Esophagus (tissue), 2 donors: ENCODE measurements around the gene PGR. TPM values are rescaled to one million over a fixed set of nuclear protein-coding genes. Genes with fewer than 3 reads are reported as not detected.
"Not testable (repeated sequence)": the region's sequence is repeated elsewhere in the genome, so short reads cannot be mapped to it uniquely, and the experiment has no call there.

Experiments used
- H3K27ac ChIP-seq, 2 donors: one replicate each; pipeline ENCODE4 v1.5.1; 2013; ENCODE audit warnings: low read depth in 2 of 2, mild to moderate bottlenecking in 2 of 2, inconsistent platforms in 1 of 2, low read length in 1 of 2, moderate library complexity in 1 of 2
- H3K27me3 ChIP-seq, 2 donors: one replicate each; pipeline ENCODE4 v1.6.1; 2013; ENCODE audit warnings: low read length in 2 of 2, control low read depth in 1 of 2, mild to moderate bottlenecking in 1 of 2; ENCODE audit not compliant: insufficient read depth in 2 of 2, control insufficient read depth in 1 of 2
- H3K36me3 ChIP-seq, 2 donors: one replicate each; pipeline ENCODE4 v1.6.1; 2013; ENCODE audit warnings: low read length in 1 of 2; ENCODE audit not compliant: control insufficient read depth in 2 of 2, insufficient read depth in 2 of 2
- H3K4me1 ChIP-seq, 2 donors: one replicate each; pipeline ENCODE4 v1.6.1; 2013; ENCODE audit warnings: low read length in 1 of 2; ENCODE audit not compliant: control insufficient read depth in 2 of 2, insufficient read depth in 2 of 2
- H3K4me3 ChIP-seq, 2 donors: one replicate each; pipeline ENCODE4 v1.5.1; 2013; ENCODE audit warnings: low read length in 2 of 2, mild to moderate bottlenecking in 2 of 2, low read depth in 1 of 2, moderate library complexity in 1 of 2
- H3K9me3 ChIP-seq, 2 donors: one replicate each; pipeline ENCODE4 v1.6.1; 2013; ENCODE audit warnings: mild to moderate bottlenecking in 2 of 2, low read depth in 1 of 2, low read length in 1 of 2, moderate library complexity in 1 of 2; ENCODE audit not compliant: control insufficient read depth in 2 of 2, insufficient read depth in 1 of 2
- WGBS, 2 donors: extraction: QIAGEN DNeasy Blood & Tissue Kit; methylation state at CpG; one replicate each; pipeline ENCODE4 v1.1.7; 2013; 5-methylcytosine and 5-hydroxymethylcytosine counted together
- polyA plus RNA-seq, 2 donors: library from polyadenylated mRNA; stranded (reverse); fragments of 200-250 nt; gene quantifications; one replicate each; pipeline ENCODE4 v1.2.3, GENCODE V29; 2013
- donor health status: healthy with polysubstance abuse.
- donor health status: Bipolar disorder and iron deficiency.

PGR gene
- polyA plus RNA-seq, 2 donors, result 0.04 to 0.12 TPM

DNA sequence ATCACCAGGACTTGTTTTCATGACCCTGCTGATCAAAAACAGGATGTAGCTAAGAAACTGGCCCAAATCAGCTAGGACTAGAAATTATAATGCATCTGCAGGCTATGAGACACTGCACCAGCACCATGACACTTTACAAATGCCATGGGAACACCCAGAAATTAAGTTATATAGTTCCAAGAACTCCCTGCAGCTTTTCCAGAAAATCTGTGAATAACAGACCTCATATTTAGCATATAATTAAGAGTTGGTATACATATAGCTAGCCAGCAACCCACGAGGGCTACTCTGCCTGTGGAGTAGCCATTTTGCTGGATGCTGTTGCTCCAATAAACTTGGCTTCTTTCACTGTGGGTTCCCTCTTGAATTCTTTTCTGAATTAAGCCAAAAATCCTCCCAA lies 101.0 kb downstream of the PGR start:
- Histone ChIP-seq H3K36me3 (no peaks in the 10 kb centered on the region), H3K27ac (no peak overlapping the region), H3K27me3 (no peaks in the 10 kb centered on the region), H3K4me3 (no peak overlapping the region), H3K4me1 (no peaks in the 10 kb centered on the region), H3K9me3 (no peaks in the 10 kb centered on the region)
- WGBS, 2 donors, result 40 to 51% methylated on average over 1 of the region's 1 CpG

DNA sequence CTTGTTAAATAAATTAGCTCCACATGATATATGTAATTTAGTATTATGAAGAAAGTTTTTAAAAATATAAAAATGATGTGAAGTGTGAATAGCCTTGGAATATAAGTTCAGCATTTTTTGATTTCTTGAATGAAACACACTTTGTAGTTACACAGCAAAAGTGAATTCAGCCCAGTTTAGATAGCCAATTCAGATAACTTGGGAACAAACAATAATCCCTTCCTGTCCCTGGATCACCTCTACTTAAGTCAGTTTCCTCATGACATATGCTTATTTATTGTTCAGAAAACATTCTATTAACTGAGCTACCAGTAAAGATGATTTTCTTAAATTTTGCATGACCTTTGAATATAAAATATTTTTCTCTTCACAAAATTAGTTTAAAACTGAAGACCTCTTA lies 107.4 kb downstream of the PGR start:
- no peaks in the 10 kb centered on the region for H3K9me3 ChIP-seq
- no peaks in the 10 kb centered on the region for H3K4me1 ChIP-seq
- H3K4me3 ChIP-seq, result no peak overlapping the region
- H3K27ac ChIP-seq, result no peak overlapping the region
- no peaks in the 10 kb centered on the region for H3K36me3 ChIP-seq
- H3K27me3 ChIP-seq, result no peaks in the 10 kb centered on the region

DNA sequence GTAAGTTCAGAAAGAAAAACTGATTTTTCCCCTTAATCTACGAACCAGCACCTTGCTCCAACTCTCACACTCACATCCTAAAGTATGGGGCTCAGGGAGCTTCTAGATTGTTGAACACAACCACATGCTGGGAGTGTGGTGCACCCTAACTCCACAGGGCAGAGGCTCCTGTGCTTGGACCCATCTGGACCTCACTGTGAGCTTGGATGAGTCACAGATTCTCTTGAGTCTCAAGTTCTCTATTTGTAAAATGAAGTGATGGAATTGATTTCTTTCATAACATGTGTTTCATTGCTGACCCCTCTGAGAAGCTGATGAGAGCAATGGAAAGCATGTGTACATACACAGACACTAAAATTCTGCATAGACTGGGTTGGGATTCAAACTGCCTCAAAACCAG lies 109.7 kb downstream of the PGR start:
- Histone ChIP-seq H3K27me3 (no peaks in the 10 kb centered on the region), H3K27ac (no peak overlapping the region), H3K9me3 (no peaks in the 10 kb centered on the region), H3K36me3 (no peaks in the 10 kb centered on the region), H3K4me1 (no peaks in the 10 kb centered on the region), H3K4me3 (no peak overlapping the region)
- WGBS, 2 donors, result 72 to 77% methylated on average over 1 of the region's 1 CpG

DNA sequence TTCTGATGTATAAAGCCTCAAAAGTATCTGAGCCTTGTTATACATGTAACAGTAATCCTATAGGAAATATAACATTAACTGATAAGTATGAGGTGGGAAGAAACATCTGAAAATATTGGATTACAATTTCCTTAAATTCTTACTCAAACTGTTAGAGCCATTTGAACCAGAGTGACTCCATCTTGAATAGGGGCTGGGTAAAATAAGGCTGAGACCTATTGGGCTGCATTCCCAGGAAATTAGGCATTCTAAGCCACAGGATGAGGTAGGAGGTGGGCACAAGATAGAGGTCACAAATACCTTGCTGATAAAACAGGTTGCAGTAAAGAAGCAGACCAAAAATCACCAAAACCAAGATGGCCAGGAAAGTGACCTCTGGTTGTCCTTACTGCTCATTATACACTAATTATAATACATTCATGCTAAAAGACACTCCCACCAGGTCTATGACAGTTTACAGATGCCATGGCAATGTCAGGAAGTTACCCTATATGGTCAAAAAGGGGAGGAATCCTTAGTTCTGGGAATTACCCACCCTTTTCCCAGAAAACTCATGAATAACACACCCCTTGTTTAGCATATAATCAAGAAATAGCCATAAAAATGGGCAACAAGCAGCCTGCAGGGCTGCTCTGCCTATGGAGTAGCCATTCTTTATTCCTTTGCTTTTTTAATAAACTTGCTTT lies 114.9 kb downstream of the PGR start:
- Histone ChIP-seq H3K27me3 (no peaks in the 10 kb centered on the region), H3K4me1 (no peaks in the 10 kb centered on the region), H3K36me3 (no peaks in the 10 kb centered on the region), H3K9me3 (no peaks in the 10 kb centered on the region), H3K4me3 (no peak overlapping the region), H3K27ac (no peak overlapping the region)

DNA sequence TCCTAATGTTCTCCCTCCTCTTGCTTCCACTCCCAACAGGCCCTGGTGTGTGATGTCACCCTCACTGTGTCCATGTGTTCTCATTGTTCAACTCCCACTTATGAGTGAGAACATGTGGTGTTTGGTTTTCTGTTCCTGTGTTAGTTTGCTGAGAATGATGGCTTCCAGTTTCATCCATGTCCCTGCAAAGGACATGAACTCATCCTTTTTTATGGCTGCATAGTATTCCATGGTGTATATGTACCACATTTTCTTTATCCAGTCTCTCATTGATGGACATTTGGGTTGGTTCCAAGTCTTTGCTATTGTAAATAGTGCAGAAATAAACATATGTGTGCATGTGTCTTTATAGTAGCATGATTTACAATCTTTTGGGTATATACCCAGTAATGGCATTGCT lies 115.9 kb downstream of the PGR start:
- not testable (repeated sequence) for H3K27me3 ChIP-seq, H3K36me3 ChIP-seq, H3K4me1 ChIP-seq, H3K9me3 ChIP-seq, H3K27ac ChIP-seq, H3K4me3 ChIP-seq

DNA sequence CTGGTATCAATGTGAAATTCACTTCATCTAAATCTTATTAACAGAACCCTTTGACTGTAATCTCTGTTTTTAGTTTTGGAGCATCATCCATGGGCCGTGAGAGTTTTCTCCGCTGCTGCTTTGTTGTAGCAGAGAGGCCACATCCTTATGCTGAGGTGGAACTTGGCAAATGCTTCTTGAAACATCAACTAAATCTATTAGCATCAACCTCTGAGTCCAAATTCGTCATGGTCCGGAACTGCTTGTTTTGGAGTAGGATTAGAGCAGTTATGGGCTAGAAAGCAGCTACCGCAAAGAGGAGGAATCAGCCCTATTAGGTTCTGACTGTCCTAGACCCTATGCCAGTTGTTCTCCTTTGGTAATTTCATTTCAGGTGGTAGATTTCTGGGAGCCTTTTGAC lies 117.7 kb downstream of the PGR start:
- Histone ChIP-seq H3K27me3 (no peaks in the 10 kb centered on the region), H3K9me3 (no peaks in the 10 kb centered on the region), H3K36me3 (no peaks in the 10 kb centered on the region), H3K27ac (no peak overlapping the region), H3K4me3 (no peak overlapping the region), H3K4me1 (no peaks in the 10 kb centered on the region)
- WGBS, 2 donors, result 81 to 82% methylated on average over 5 of the region's 5 CpGs

DNA sequence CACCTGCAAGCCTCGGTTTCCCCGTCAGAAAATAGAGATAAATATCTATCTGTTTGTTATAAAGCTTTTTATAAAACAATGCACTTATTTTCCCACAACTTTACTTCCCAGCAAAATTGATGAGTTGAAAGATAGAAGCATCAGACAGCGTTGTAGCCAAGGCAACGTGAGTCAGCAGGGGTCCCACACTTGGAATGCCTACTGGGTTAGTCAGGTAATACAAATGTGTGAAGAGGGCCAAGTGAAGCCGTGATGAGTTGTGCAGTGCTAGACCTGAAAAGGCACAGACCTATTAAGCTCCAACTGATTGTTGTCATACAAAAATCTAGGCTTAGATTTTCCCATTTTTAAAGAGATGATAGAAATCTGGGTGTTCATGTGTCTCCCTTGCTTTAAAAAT lies 118.7 kb downstream of the PGR start:
- no peaks in the 10 kb centered on the region for H3K27me3 ChIP-seq
- no peaks in the 10 kb centered on the region for H3K9me3 ChIP-seq
- no peak overlapping the region for H3K4me3 ChIP-seq
- 57 to 68% methylated on average over 5 of the region's 5 CpGs for WGBS, 2 donors
- no peaks in the 10 kb centered on the region for H3K36me3 ChIP-seq
- H3K4me1 ChIP-seq, result no peaks in the 10 kb centered on the region
- no peak overlapping the region for H3K27ac ChIP-seq

DNA sequence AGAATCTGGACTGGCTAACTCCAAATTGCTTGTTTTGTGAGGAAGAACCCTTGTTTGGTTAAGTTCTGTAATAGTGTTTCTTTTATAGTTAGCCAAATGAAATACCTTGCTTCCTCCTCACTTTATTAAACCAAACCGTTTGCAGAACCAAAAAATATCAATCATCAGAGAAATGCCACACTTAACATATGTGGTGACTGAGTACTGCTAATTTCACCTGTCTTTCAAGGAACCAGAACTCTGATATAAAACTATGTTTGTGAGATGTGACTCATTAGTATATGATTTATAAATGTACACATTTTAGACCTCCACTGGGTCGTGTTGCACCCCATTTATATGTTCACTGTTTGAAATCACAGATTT lies 119.9 kb downstream of the PGR start:
- no peaks in the 10 kb centered on the region for H3K4me1 ChIP-seq
- 19 to 27% methylated on average over 2 of the region's 2 CpGs for WGBS, 2 donors
- H3K36me3 ChIP-seq, result no peaks in the 10 kb centered on the region
- H3K27ac ChIP-seq, result no peak overlapping the region
- H3K27me3 ChIP-seq, result no peaks in the 10 kb centered on the region
- no peaks in the 10 kb centered on the region for H3K9me3 ChIP-seq
- no peak overlapping the region for H3K4me3 ChIP-seq

DNA sequence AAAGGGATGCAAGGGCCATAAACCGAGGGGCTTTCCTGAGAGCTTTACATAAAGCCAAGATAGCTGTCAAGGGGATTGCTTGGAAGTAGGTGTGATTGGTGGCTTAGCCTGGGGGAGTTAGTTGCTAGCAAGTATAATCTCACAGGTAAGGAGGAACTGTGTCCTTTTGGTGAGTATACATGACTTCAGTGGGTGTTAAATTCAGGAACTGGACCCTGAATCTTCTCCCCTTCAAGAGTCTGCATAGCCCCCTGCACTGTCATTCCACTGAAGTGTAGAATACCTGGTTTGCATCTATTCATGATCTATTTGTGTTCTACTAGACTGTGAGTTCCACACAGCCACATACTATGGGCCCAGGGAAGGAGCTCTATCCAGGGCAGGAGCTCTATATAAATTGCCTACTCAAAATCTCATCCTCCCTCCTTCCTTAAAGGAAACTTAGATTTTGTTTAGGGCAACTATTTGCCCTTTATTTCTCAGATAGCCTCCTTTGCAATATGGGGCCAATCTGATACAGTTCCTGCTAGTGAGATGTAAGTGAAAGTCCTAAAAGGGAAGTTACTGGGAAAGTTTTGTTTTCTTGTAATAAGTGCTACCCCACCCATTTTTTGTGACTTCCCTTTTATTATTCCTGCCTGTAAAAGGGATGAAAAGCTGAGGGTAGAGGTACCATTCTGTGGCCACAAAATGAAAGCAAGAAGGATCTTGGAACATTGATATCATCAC lies 120.5 kb downstream of the PGR start:
- H3K27me3 ChIP-seq, result no peaks in the 10 kb centered on the region
- H3K4me1 ChIP-seq, result no peaks in the 10 kb centered on the region
- no peaks in the 10 kb centered on the region for H3K36me3 ChIP-seq
- H3K4me3 ChIP-seq, result no peak overlapping the region
- H3K27ac ChIP-seq, result no peak overlapping the region
- no peaks in the 10 kb centered on the region for H3K9me3 ChIP-seq
- WGBS, 2 donors, result 59 to 69% methylated on average over 1 of the region's 1 CpG

DNA sequence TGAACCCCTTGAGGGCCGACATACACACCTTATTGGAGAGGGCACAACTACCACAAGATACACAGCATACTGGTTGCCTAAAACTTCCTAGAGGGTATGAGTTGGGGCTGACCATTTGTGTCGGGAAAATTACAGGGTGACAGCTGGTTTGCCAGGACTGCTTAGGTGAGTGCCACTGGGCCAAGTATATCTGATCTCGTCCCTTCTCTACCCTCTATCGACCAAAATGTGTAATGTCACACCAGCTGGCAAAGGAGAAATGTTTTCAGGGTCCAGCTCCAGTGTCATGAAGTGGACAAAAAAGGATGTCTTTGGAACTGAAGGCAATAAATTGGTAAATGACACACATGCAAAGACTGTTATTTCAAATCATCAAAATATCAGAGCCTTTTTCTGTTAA lies 126.1 kb downstream of the PGR start:
- H3K27ac ChIP-seq, result no peak overlapping the region
- H3K36me3 ChIP-seq, result no peaks in the 10 kb centered on the region
- WGBS, 2 donors, result 81 to 83% methylated on average over 4 of the region's 4 CpGs
- no peaks in the 10 kb centered on the region for H3K4me1 ChIP-seq
- H3K4me3 ChIP-seq, result no peak overlapping the region
- H3K27me3 ChIP-seq, result no peaks in the 10 kb centered on the region
- no peaks in the 10 kb centered on the region for H3K9me3 ChIP-seq
